ACC112 (cell line): ENCODE results near the gene TEX13D.
"Not testable (repeated sequence)": the region's sequence is repeated elsewhere in the genome, so short reads cannot be mapped to it uniquely, and the experiment has no call there.

ENCODE experiments used
- H2AFZ ChIP-seq: fragments of 200-600 bp; sonication (generic); one replicate; pipeline ENCODE4 v1.6.0; 2017; ENCODE audit warnings: antibody characterized with exemption, low read length; ENCODE audit not compliant: unreplicated experiment
- H3K27ac ChIP-seq: fragments of 200-600 bp; sonication (generic); 2 replicates; pipeline ENCODE4 v1.5.1; 2014; ENCODE audit warnings: low read depth, mild to moderate bottlenecking, antibody characterized with exemption, low read length, moderate library complexity
- H3K27me3 ChIP-seq: fragments of 200-600 bp; sonication (generic); 2 replicates; pipeline ENCODE4 v1.6.1; 2014; ENCODE audit warnings: mild to moderate bottlenecking, antibody characterized with exemption, low read length, moderate library complexity, mixed read lengths; ENCODE audit not compliant: insufficient read depth
- H3K36me3 ChIP-seq: fragments of 200-600 bp; sonication (generic); 2 replicates; pipeline ENCODE4 v1.6.1; 2016; ENCODE audit warnings: mild to moderate bottlenecking, antibody characterized with exemption, low read length, moderate library complexity, mixed read lengths; ENCODE audit not compliant: insufficient read depth
- H3K4me1 ChIP-seq: fragments of 200-600 bp; sonication (generic); one replicate; pipeline ENCODE4 v1.6.1; 2016; ENCODE audit warnings: low read length, mixed read lengths; ENCODE audit not compliant: insufficient read depth, unreplicated experiment, control insufficient read depth
- H3K4me3 ChIP-seq: fragments of 200-600 bp; sonication (generic); 2 replicates; pipeline ENCODE4 v1.5.1; 2014; ENCODE audit warnings: mild to moderate bottlenecking, low read depth, low read length
- H3K79me2 ChIP-seq: fragments of 200-600 bp; sonication (generic); one replicate; pipeline ENCODE4 v1.6.0; 2016; ENCODE audit warnings: low read length; ENCODE audit not compliant: control insufficient read depth, unreplicated experiment, insufficient read depth

The TEX13D gene

GRCh38 chrX:124332481-124333424 lies at the start of gene TEX13D:
Gene TEX13D (plus strand): TSS chrX:124332660. CDS start chrX:124332918, 258 bp downstream.
- Histone ChIP-seq H2AFZ (no peak within 1 kb of the TSS), H3K36me3 (no peaks in the 10 kb centered on the region), H3K27ac (no peak within 1 kb of the TSS), H3K79me2 (no peaks in the 10 kb centered on the region), H3K4me3 (no peak within 1 kb of the TSS), H3K4me1 (no peaks in the 10 kb centered on the region), H3K27me3 (no peaks in the 10 kb centered on the region)

DNA sequence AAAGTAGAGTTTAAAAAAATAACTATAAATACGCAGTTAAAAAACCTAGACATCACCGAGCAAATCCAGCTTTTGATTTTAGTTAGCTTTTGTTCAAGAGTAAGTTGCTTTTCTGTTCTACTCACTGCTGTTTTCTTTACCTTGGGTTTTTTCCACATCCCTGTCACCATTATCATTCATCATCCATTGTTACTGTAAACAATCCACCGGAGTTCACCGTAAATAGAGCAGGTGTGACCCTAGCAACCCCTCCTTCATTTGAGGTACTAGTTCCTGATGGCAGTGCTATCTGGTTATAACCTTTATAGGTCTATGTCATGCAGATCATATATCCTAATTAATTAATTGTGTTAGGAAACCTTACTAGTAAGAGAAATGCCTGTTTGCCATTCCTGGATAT lies 43.0 kb upstream of the TEX13D start:
- no peak overlapping the region for H3K4me3 ChIP-seq
- H3K27ac ChIP-seq: no peak overlapping the region
- no peak overlapping the region for H2AFZ ChIP-seq
- H3K36me3 ChIP-seq: no peaks in the 10 kb centered on the region
- no peaks in the 10 kb centered on the region for H3K79me2 ChIP-seq
- no peaks in the 10 kb centered on the region for H3K27me3 ChIP-seq
- H3K4me1 ChIP-seq: no peaks in the 10 kb centered on the region

- H3K36me3 ChIP-seq: no peaks in the 10 kb centered on the region
- no peak overlapping the region for H3K4me3 ChIP-seq
- no peaks in the 10 kb centered on the region for H3K27me3 ChIP-seq
- H2AFZ ChIP-seq: no peak overlapping the region
- no peaks in the 10 kb centered on the region for H3K79me2 ChIP-seq
- no peaks in the 10 kb centered on the region for H3K4me1 ChIP-seq
- H3K27ac ChIP-seq: no peak overlapping the region
Observed at GRCh38 chrX:124293810-124294209, 38.6 kb upstream of the TEX13D start.

DNA sequence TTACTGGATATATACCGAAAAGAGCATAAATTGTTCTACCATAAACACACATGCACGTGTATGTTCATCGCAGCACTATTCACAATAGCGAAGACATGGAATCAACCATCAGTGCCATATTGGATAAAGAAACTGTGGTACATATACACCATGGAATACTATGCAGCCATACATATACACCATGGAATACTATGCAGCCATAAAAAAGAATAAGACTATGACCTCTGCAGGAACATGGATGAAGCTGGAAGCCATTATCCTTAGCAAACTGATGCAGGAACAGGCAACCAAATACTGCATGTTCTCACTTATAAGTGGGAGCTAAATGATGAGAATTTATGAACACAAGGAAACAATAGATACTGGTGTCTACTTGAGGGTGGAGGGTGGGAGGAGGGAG lies 33.1 kb upstream of the TEX13D start:
- not testable (repeated sequence) for H3K4me3 ChIP-seq, H3K4me1 ChIP-seq, H3K79me2 ChIP-seq, H2AFZ ChIP-seq, H3K27ac ChIP-seq, H3K36me3 ChIP-seq, H3K27me3 ChIP-seq

- Histone ChIP-seq H3K4me1 (no peaks in the 10 kb centered on the region), H3K27ac (no peak overlapping the region), H3K36me3 (no peaks in the 10 kb centered on the region), H3K79me2 (no peaks in the 10 kb centered on the region), H3K27me3 (no peaks in the 10 kb centered on the region), H3K4me3 (no peak overlapping the region), H2AFZ (no peak overlapping the region)
Observed at GRCh38 chrX:124300405-124300804, 32.1 kb upstream of the TEX13D start.

- H2AFZ ChIP-seq: no peak overlapping the region
- H3K36me3 ChIP-seq: no peaks in the 10 kb centered on the region
- H3K79me2 ChIP-seq: no peaks in the 10 kb centered on the region
- no peaks in the 10 kb centered on the region for H3K27me3 ChIP-seq
- no peak overlapping the region for H3K27ac ChIP-seq
- no peaks in the 10 kb centered on the region for H3K4me1 ChIP-seq
- no peak overlapping the region for H3K4me3 ChIP-seq
Observed at GRCh38 chrX:124307253-124307907, 25.1 kb upstream of the TEX13D start.

- Histone ChIP-seq H3K79me2 (no peaks in the 10 kb centered on the region), H3K36me3 (no peaks in the 10 kb centered on the region), H3K27me3 (no peaks in the 10 kb centered on the region), H3K4me1 (no peaks in the 10 kb centered on the region), H2AFZ (no peak overlapping the region), H3K27ac (no peak overlapping the region), H3K4me3 (no peak overlapping the region)
Observed at GRCh38 chrX:124325732-124326131, 6.7 kb upstream of the TEX13D start.

GRCh38 chrX:124328765-124329164 lies 3.7 kb upstream of the TEX13D start:
- H3K4me3 ChIP-seq: no peak overlapping the region
- H3K4me1 ChIP-seq: no peaks in the 10 kb centered on the region
- H3K79me2 ChIP-seq: no peaks in the 10 kb centered on the region
- H3K27ac ChIP-seq: no peak overlapping the region
- no peak overlapping the region for H2AFZ ChIP-seq
- H3K36me3 ChIP-seq: no peaks in the 10 kb centered on the region
- no peaks in the 10 kb centered on the region for H3K27me3 ChIP-seq

- H3K4me3 ChIP-seq: no peak overlapping the region
- no peaks in the 10 kb centered on the region for H3K27me3 ChIP-seq
- H3K79me2 ChIP-seq: no peaks in the 10 kb centered on the region
- H3K27ac ChIP-seq: no peak overlapping the region
- no peaks in the 10 kb centered on the region for H3K4me1 ChIP-seq
- no peak overlapping the region for H2AFZ ChIP-seq
- H3K36me3 ChIP-seq: no peaks in the 10 kb centered on the region
Observed at GRCh38 chrX:124333862-124334261, 1.4 kb downstream of the TEX13D start.

- H3K27ac ChIP-seq, H3K27me3 ChIP-seq, H3K4me3 ChIP-seq, H3K4me1 ChIP-seq, H3K36me3 ChIP-seq, H3K79me2 ChIP-seq, H2AFZ ChIP-seq: not testable (repeated sequence)
Observed at GRCh38 chrX:124334555-124334954, 2.1 kb downstream of the TEX13D start.

DNA sequence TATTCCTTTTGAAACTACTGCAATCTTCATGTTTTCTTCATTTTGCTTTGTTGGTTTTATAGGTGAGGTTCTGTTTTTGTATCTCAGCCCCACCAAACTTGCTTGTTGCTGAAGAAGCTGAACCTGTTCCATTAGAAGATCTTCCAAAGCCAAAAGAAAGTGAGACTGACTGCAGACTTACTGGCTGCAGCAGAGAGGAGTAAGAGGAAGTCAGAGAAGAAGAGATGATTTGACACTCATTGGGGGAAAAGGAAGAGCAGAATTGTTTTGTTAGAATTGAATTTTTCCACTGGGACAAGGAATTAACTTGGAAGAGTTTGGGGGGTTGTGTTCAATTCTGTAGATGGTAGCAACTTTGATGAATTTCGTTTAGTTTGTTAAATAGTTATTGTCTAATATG lies 3.1 kb downstream of the TEX13D start:
- Histone ChIP-seq H3K4me1 (no peaks in the 10 kb centered on the region), H3K36me3 (no peaks in the 10 kb centered on the region), H3K4me3 (no peak overlapping the region), H2AFZ (no peak overlapping the region), H3K27me3 (no peaks in the 10 kb centered on the region), H3K27ac (no peak overlapping the region), H3K79me2 (no peaks in the 10 kb centered on the region)
